ENCODE data around the gene NRL. TPM values are rescaled to one million over a fixed set of nuclear protein-coding genes. Genes with fewer than 3 reads are reported as not detected.
"Not testable (repeated sequence)": the region's sequence is repeated elsewhere in the genome, so short reads cannot be mapped to it uniquely, and the experiment has no call there.

Gene NRL
- polyA plus RNA-seq, 3 donors, result 1.8 to 3.7 (median 2.9) TPM

- DNase-seq (ENCODE audit: low read depth in 3 of 3, low spot score in 2 of 3), result no peak
Measured at GRCh38 chr14:24127673-24128072, 12.9 kb upstream of the NRL start.

GRCh38 chr14:24126939-24127338 is 12.2 kb upstream of the NRL start:
- no peak for DNase-seq (ENCODE audit: low read depth in 3 of 3, low spot score in 2 of 3)

GRCh38 chr14:24123424-24124417 is 9.0 kb upstream of the NRL start:
- DNase-seq (ENCODE audit: low read depth in 3 of 3, low spot score in 2 of 3), result no peak

GRCh38 chr14:24122898-24123297 is 8.1 kb upstream of the NRL start:
- DNase-seq (ENCODE audit: low read depth in 3 of 3, low spot score in 2 of 3), result no peak

GRCh38 chr14:24122416-24122815 is 7.7 kb upstream of the NRL start:
- DNase-seq (ENCODE audit: low read depth in 3 of 3, low spot score in 2 of 3), result no peak

GRCh38 chr14:24121210-24121609 is 6.5 kb upstream of the NRL start:
- no peak for DNase-seq (ENCODE audit: low read depth in 3 of 3, low spot score in 2 of 3)

GRCh38 chr14:24119691-24120090 is 4.9 kb upstream of the NRL start:
- DNase-seq (ENCODE audit: low read depth in 3 of 3, low spot score in 2 of 3), result no peak

GRCh38 chr14:24117179-24117578 is 2.4 kb upstream of the NRL start:
- DNase-seq (ENCODE audit: low read depth in 3 of 3, low spot score in 2 of 3), result no peak

- DNase-seq (ENCODE audit: low read depth in 3 of 3, low spot score in 2 of 3), result no peak
Measured at GRCh38 chr14:24116128-24116814, 1.5 kb upstream of the NRL start.

- no peak for DNase-seq (ENCODE audit: low read depth in 3 of 3, low spot score in 2 of 3)
Measured at GRCh38 chr14:24115422-24116127, 826 bp upstream of the NRL start.

GRCh38 chr14:24113801-24114531 is 783 bp downstream of the NRL start:
- peak in 2 of 3 donors; percentile 76 to 77 for DNase-seq (ENCODE audit: low read depth in 3 of 3, low spot score in 2 of 3)

- DNase-seq (ENCODE audit: low read depth in 3 of 3, low spot score in 2 of 3), result no peak
Measured at GRCh38 chr14:24113379-24113800, 1.4 kb downstream of the NRL start.

GRCh38 chr14:24110523-24110922 is 4.2 kb downstream of the NRL start:
- DNase-seq (ENCODE audit: low read depth in 3 of 3, low spot score in 2 of 3), result no peak

GRCh38 chr14:24110060-24110459 is 4.7 kb downstream of the NRL start:
- DNase-seq (ENCODE audit: low read depth in 3 of 3, low spot score in 2 of 3), result no peak

GRCh38 chr14:24108336-24108874 is 6.3 kb downstream of the NRL start:
- DNase-seq (ENCODE audit: low read depth in 3 of 3, low spot score in 2 of 3), result no peak

GRCh38 chr14:24106672-24107271 is 8.0 kb downstream of the NRL start:
- DNase-seq (ENCODE audit: low read depth in 3 of 3, low spot score in 2 of 3), result no peak

GRCh38 chr14:24105609-24106239 is 9.0 kb downstream of the NRL start:
- not testable (repeated sequence) for DNase-seq (ENCODE audit: low read depth in 3 of 3, low spot score in 2 of 3)

- DNase-seq (ENCODE audit: low read depth in 3 of 3, low spot score in 2 of 3), result no peak
Measured at GRCh38 chr14:24103451-24103850, 11.3 kb downstream of the NRL start.

GRCh38 chr14:24102357-24103048 is 12.2 kb downstream of the NRL start:
- DNase-seq (ENCODE audit: low read depth in 3 of 3, low spot score in 2 of 3), result no peak

All from right renal cortex interstitium (tissue), 3 donors.